ENCODE measurements around the gene TEKT4.

GRCh38 chr2:94869552-94870439, 1.4 kb upstream of the TEKT4 start:
- TF ChIP-seq CTCF (IDR thresholded peaks at IDR 0.05) (no peak), EZH2 (IDR thresholded peaks at IDR 0.05) (no peak), EZH2phosphoT487 (IDR thresholded peaks at IDR 0.05) (no peak)

All from neural progenitor cell (in vitro differentiated cells).